DND-41 (cell line): ENCODE measurements around the gene SLC2A6.

ENCODE experiments used
- CTCF ChIP-seq: IDR thresholded peaks from 2 replicates; pipeline ENCODE4 v1.5.1; 2012; ENCODE audit warnings: borderline replicate concordance, low read length, moderate library complexity, mild to moderate bottlenecking; ENCODE audit not compliant: poor library complexity, severe bottlenecking; ENCODE audit errors: extremely low read depth
- EZH2 ChIP-seq: IDR thresholded peaks from 3 replicates; pipeline ENCODE4 v1.6.1; 2012; ENCODE audit warnings: borderline replicate concordance, low read depth, mild to moderate bottlenecking, moderate library complexity, low read length, inconsistent platforms; ENCODE audit not compliant: severe bottlenecking

- no peak for TF ChIP-seq CTCF
- TF ChIP-seq EZH2 = no peak
These were observed 6.8 kb upstream of the SLC2A6 start for GRCh38 chr9:133485531-133486260.
